ENCODE results near the gene RFC4.
"Not testable (repeated sequence)": the region's sequence is repeated elsewhere in the genome, so short reads cannot be mapped to it uniquely, and the experiment has no call there.

RFC4 gene

DNA sequence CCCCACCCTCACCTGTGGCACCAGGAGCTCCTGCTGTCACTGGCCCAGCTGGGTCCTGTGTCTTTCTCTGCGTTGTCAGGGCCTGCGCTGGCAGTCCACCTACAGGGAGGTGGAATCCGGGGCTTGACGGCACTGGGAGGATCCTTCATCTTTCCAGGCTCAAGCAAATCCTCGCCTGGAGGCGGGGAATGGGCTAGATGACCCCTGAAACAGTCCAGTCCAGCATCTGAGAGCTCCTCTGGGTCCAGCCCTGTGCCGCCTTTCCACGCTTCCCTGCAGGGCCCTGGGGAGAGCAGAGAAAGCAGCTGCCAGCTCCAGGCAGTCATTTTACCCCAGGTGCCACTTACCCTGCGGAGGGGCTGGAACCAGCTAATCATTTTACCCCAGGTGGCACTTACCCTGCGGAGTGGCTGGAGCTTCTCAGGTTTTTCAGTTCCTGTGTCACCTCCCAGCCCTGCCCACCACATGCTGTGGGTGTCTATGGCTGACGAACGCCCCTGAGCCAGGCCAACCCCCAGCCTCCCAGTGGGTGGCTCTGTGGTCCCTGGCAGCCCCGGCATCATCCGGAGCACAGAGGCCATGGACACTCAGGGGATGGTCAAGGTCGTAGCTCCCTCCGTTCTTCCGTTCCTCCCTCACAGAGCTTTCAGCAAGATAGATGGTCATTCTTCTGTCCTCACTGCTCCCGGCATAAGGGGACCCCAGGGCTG is 18.3 kb upstream of the RFC4 start:
- DNase-seq = no peak

DNA sequence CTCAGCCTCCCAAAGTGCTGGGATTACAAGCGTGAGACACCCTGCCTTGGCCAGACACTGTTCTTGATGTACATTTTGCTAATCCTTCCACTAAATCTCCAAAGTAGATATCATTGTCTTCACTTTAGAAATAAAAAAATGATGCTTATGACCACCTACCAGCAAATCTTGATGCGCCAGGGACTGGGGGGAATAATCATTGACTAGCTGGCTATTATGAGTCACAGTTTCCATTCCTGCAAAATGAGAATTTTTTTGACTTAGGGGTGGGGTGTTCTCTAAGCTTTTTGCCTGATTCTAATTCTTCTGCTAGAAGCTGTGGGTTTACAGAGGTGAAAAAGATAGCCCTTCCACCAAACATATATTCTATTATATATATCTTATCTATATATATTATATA is 17.1 kb upstream of the RFC4 start:
- no peak for DNase-seq

DNA sequence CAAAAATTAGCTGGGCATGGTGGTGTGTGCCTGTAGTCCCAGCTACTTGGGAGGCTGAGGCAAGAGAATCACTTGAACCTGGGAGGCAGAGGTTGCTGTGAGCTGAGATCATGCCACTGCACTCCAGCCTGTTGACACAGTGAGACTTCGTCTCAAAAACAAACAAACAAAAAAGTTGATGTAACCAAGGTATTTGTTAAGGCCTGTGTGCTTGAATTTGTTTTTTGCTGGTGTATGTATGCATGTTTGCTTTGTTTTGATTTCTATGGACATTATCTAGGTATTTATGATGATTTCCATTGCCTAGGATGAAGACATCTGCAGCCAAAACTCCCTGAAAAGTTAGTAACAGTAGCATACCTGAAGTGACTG is 16.1 kb upstream of the RFC4 start:
- not testable (repeated sequence) for DNase-seq

DNA sequence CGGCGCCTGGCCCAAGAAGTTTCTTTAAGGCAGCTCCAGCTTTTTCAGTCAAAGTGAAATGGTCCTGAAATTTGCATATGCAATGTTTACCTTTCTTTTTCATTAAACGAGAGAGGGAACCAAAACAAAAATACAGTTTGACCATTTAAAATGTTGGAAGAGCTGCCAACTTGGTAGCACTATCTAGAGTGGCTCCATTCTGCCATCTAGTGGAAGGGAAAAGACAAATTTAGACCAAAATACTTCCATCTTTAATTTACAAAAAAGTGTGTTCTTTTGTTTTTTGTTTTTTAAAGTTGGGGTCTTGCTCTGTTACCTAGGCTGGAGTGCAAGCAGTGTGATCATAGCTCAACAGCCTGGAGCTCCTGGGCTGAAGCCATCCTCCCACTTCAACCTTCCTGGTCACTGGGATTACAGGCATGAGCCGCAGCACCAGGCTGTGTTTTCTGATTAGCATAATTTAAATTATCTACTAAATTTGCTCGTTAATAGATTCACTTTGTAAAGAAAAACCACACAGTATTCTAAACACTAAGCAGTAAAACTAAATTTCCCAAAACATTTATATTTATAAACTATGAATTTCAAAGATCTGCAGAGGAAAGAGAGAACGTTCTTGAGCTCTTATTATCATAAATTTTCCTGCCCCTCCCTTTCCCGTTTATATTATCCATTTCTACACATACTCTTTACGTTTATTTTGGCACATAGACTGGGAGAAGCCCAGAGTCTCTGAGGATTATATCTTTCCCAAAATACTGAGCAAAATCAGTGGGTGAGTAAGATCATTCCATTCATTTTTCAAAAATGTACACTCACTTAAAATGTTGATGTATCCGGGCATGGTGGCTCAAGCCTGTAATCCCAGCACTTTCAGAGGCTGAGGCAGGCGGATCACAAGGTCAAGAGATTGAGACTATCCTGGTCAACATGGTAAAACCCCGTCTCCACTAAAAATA is 15.4 kb upstream of the RFC4 start:
- peak in 1 of 2 experiments; percentile 5 for DNase-seq

DNA sequence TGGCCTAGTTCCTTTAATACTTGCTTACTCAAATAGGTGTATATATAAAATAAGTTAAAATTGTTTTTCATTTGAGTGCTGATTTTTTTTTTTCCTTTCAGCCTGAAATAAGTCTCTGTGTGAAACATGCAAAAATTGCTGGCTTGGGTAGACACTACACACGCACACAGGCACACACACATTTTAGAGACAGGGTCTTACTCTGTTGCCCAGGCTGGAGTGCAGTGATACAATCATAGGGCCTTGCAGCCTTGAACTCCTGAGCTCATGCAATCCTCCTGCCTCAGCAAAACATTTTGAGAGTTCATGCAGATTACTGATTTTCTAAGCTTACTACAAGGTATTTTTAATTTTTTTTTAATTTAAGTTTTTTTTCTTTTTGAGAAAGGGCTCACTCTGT is 12.7 kb upstream of the RFC4 start:
- DNase-seq = no peak

DNA sequence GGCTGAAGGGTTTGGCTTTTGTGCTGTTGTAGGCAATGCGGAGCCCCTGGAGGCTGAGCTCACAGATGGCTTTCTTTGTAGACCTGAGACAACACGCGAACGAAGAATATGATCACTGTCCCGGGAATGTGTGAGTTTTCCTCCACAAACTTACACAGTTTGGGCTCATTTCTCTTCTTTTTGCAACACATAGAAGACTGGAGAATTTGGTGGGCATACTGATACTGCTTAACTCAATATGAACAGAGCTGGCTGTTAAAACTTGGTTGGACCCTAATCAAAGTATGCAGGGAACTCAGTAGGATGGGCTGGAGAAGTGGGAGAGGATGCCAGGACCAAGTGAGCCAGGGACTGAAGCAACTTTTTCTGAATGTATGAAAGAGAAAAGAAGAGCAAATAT is 12.2 kb upstream of the RFC4 start:
- no peak for DNase-seq

DNA sequence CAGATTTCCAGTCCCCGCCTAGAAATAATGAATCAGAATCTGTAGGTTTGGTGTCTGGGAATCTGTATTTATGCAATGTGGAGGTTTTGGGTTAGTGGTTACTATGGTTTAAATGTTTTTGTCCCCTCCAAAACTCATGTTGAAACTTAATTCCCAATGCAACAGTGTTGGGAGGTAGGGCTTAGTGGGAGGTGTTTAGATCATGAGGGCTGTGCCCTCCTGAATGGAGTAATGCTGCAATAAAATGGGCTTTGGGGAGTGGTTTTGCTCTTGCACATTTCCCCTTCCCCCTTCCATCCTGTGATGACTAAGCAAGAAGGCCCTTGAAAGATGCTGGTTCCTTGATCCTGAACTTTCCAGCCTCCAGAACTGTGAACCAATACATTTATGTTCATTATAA is 9.2 kb upstream of the RFC4 start:
- DNase-seq = no peak

DNA sequence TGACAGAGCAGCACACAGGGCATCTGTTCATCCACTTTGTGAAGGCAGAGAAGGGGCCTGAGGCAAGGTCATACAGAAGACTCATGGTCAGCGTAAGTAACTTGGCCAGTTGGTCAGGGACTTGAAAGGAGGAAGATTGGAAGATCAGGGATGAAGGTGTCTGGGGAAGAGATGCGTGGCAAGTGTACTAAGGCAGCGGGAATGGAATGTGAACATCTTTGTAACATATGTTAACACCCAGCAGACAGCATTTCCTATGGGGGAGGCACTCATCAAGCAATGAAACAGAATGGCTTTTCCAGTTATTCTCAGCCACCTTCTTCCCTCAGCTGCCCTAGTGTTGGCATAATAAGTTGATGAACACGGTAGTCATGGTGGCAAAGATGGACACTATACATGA is 7.8 kb upstream of the RFC4 start:
- no peak for DNase-seq

DNA sequence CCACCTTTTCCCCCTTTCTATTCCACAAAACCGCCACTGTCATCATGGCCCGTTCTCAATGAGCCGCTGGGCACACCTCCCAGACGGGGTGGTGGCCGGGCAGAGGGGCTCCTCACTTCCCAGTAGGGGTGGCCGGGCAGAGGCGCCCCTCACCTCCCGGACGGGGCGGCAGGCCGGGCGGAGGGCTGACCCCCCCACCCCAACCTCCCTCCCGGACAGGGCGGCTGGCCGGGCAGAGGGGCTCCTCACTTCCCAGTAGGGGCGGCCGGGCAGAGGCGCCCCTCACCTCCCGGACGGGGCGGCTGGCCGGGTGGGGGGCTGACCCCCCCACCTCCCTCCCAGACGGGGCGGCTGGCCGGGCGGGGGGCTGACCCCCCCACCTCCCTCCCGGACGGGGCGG is 5.0 kb upstream of the RFC4 start:
- DNase-seq = not testable (repeated sequence)

DNA sequence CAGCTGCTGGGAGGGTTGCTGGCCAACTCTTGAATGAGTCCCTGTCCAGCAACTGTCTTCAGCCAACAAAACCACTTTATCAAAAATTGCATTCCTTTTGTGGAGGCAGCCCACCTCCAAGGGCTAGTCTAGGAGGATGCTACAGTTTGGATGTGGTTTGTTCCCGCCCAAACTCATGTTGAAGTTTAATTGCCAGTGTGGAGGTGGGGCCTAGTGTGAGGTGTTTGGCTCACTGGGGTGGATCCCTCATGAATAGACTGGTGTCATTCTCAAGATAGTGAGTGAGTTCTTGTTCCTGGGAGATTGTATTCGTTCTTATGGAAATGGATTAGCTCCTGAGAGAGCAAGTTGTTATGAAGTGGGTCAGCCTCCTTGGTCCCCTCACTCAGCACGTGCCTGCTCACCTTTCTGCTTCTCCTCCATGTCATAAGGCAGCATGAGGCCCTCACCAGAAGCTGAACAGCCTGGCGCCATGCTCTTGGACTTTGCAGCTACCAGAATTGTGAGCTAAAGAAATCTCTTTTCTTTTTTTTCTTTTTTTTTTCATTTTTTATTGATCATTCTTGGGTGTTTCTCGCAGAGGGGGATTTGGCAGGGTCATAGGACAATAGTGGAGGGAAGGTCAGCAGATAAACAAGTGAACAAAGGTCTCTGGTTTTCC is 4.2 kb upstream of the RFC4 start:
- DNase-seq = no peak

DNA sequence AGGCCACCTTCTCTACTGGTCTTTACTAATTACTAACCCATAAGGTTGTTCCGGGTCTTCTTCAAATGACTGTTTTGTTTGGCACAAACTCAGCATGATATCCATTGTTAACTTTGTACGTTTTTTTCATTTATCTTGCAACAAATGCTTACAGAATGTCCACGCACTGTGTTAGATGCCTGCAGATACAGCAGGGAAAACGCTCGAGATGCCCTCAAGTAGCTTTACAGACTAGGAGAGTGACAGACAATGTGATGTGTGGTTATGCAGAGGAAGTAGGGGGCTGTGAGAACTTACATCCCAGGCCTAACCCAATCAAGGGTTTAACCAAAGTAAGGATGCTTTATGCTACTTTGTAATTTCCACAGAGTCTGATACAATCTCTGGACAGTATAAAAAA is 949 bp upstream of the RFC4 start:
- DNase-seq = no peak

DNA sequence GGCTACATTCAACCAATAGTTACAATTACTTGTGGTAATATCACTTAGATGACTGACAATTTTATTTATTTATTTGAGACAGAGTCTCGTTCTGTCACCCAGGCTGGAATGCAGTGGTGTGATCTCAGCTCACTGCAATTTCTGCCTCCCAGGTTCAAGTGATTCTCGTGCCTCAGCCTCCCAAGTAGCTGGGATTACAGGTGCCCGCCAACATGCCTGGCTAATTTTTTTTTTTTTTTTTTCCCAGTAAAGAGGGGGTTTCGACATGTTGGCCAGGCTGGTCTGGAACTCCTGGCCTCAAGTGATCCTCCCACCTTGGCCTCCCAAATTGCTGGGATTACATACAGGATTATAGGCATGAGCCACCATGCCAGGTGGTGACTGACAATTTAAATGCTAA is 2.8 kb downstream of the RFC4 start:
- not testable (repeated sequence) for DNase-seq

DNA sequence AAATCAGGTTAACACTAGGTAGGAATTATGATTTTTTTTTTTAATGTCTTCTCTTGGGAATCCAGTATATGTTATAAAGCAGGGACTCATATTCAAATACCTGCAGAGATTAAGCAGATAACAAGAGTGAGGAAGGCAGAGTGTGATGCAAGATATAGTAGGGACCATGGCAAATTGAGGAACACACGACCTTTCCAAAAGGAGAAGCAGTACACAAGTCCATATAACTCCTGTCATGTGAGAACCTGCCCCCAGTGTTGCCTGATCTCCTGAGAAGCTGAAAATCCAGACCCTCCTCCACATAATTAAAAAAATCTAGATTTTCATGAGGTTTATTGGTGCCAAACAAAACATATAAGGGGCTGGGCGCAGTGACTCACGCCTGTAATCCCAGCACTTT is 3.6 kb downstream of the RFC4 start:
- DNase-seq = no peak

DNA sequence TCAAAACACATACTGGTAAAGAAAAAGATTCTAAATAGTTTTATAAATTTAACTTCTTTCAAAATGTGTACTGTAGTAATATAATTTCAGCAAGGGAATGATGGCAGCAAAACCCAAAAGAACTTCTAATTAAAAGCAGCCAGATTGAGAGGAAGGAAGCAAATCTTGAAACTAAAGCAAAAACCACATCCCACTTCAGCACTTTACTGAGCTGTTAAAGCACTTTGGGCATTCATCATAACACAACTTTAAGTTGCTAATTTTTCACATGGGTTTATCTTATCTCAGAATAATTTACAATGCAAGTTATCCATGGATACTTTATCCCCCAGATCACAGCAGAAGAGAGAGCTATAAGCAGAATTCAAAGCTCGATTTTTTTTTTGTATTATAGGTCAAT is 6.0 kb downstream of the RFC4 start:
- DNase-seq = no peak

DNA sequence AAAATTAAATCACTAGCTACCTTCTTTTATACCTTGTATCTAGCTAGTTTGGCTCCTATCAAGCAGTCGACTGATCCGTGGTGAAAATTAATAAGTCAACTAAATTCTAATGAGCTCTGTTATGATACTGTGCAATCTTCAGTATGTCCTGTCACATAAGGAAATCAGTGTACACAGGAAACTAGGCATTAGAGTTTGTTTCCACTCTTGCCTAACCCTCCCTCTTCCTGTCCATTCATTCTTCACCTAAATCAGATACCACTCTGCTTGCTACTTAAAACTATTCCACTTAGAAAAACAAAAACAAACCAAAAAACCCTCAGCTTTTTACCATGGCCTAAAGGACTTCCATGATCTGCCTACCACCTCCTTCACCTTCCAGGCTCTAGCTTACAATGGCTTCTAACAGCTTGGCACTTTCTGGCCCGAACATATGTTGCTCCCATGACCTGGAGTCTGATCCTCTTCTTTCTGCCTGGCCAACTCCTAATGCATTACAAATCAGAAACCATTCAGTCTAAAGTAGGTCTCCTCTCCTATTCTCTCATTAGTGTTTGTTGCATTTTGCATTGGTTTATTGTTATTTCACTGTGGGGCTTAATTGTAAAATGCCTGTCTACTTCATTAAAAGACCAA is 7.9 kb downstream of the RFC4 start:
- DNase-seq = no peak

DNA sequence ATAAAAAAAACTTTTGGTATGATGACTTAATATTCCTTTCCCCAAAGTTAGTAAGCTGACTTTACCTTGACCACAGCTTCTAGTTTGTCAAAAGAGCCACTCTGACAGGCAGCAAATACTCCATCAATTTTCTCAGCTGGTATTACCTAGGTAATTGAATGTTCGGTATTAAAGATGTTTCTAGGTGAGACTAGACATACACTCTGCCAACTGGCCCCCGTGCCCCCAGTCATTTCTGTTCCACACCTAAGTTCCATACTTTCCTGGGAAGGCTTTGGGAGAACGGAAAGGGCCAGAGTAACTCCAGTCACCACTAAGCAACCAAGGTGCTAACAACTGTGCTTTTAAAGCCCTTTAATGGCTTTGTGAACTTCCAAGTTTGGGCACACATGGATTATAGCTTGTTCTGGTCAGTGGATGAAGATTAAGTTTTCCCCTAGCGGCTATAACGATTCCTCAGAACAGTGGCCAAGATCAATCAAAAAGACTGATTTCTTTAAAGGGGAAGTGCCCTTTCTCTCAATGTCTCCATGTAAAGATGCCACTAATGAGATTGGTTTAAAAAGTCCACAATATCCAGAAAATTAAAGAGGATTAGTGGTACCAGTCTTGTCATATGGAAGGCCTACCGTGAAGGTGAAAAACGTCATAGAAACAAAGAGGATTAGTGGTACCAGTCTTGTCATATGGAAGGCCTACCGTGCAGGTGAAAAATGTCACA is 15.9 kb downstream of the RFC4 start:
- no peak for DNase-seq

DNA sequence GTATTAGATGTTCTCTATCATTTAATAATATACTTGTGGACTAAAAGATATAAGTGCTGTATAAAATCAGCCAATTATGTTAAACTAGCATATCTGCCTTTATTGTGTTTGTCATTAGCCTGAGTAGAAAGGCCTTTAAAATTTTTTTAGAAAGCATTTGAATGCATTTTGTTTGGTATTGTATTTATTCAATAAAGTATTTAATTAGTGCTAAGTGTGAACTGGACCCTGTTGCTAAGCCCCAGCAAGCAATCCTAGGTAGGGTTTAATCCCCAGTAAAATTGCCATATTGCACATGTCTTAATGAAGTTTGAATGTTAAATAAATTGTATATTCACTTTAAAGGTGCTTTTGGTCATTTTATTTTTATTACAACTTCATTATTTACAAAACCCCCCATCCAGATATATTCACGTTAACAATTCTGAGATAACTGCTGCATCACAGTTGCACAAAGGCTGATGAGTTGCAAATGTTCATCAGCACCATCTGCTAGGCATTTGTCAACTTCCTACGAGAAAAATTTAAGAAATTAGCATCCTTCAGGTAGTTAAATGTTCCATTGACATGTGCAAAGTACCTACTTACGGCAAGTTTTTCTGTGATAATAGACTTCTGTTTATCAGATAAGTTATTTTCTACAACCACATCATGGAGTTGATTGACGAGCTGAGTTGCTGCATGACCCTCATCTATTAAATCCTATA is 16.6 kb downstream of the RFC4 start:
- no peak for DNase-seq

DNA sequence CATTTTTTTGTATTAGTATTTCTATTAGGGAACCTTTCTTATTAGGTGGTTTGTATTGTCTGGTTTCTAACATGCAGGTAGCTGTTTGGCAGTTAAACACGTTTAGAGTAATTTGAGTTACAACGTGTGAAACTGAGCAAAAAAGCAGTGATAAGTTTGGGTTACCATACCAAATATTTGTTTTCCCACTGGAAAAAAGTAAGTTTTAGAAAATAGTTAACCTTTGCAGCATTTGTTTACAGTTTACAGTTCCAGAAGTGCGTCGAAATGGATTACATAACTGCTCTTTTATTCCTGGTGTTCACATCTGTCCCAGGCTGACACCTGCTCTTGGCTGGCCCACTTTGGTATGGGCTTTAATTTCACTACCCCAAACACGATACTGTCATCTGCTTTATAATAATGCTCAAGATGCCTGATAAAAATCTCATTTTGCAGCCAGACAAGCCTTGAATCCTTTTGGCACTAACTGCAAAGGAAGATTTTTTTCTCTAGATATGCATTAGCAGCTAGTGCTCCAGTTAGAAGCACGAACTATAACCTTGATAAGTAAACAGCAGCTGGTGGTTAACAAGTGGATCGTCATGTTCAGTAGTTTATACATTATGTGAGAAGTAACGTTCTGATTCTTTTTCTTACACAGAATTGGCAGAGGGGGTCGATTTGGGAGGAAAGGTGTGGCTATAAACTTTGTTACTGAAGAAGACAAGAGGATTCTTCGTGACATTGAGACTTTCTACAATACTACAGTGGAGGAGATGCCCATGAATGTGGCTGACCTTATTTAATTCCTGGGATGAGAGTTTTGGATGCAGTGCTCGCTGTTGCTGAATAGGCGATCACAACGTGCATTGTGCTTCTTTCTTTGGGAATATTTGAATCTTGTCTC is 17.6 kb downstream of the RFC4 start:
- no peak for DNase-seq

DNA sequence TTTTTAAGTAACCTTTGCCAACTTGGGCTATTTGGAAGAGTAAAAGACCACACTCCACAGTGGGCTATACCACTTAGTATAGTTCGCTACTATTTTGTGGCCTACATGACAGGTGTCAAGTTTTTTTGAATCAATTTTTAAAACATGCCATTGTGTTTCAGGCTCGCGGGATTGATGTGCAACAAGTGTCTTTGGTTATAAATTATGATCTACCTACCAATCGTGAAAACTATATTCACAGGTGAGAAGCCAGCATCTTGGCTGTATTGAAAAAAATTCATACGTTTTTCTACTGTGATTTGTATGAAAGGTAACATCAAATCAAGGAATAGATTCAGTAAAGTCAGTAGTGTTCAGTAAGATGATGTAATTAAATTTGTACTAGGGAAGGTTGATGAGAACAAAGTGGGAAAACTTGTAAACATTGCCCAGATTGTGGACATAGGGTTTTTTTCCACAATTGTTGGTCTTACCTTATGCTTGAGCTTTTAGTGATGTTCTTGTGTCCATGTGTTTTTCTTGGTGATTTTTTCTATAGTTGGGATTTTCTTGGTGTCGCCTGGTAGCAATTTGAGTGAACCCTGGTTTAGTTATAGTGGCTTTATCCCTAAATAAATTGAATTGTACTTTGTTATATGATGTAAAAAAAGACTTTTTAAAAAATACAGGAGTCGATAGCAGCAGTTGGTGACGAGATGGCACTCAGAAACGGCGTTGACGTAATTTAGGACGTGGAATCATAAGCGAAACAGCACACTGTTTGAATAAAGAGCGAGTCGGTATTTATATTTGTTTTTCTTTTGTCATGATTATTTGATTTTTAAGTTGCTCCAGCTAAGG is 18.4 kb downstream of the RFC4 start:
- DNase-seq = no peak

DNA sequence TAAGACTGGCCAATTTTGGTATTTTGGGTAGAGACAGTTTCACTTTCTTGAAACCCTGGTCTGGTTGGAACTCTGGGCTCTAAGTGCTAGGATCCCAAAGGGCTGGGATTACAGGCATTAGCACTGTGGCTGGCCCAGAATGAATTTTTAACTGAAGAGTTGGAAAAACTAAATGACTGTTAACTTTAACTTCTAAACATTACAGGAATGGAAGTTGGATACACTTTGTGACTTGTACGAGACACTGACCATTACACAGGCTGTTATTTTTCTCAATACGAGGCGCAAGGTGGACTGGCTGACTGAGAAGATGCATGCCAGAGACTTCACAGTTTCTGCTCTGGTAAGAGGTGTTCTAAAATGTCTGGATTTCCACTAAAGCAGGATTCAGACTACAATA is 19.4 kb downstream of the RFC4 start:
- no peak for DNase-seq

Measured in NCI-H187 (cell line).